HepG2 (cell line): ENCODE results near the gene METTL23. TPM values are rescaled to one million over a fixed set of nuclear protein-coding genes. Genes with fewer than 3 reads are reported as not detected.

Experiments used
- AHR ChIP-seq: IDR thresholded peaks from 2 replicates; pipeline ENCODE4 v1.6.1; 2018; ENCODE audit warnings: missing genetic modification reagents, missing compliant biosample characterization
- ATM ChIP-seq: fragments of 450-650 bp; IDR thresholded peaks from 2 replicates; pipeline ENCODE4 v1.7.1; 2017; ENCODE audit warnings: mild to moderate bottlenecking, borderline replicate concordance
- CHD2 ChIP-seq: IDR thresholded peaks from 2 replicates; pipeline ENCODE4 v1.6.1; 2011; ENCODE audit warnings: low read depth, low read length, improper control_type of control experiment
- FOXC1 ChIP-seq: sonication (generic); formaldehyde crosslinking; IDR thresholded peaks from 2 replicates; pipeline ENCODE4 v1.8.0; 2022; ENCODE audit warnings: mild to moderate bottlenecking, missing genetic modification reagents, borderline replicate concordance
- GABPB1 ChIP-seq: IDR thresholded peaks from 2 replicates; pipeline ENCODE4 v1.6.1; 2016; ENCODE audit warnings: mild to moderate bottlenecking, missing genetic modification reagents, moderate library complexity, missing compliant biosample characterization
- GATAD2A ChIP-seq: IDR thresholded peaks from 2 replicates; pipeline ENCODE4 v1.6.1; 2016
- HMGXB3 ChIP-seq: sonication (generic); formaldehyde crosslinking; IDR thresholded peaks from 2 replicates; pipeline ENCODE4 v1.4.0; 2020; ENCODE audit warnings: missing genetic modification reagents, borderline replicate concordance
- HNF1B ChIP-seq: sonication (generic); formaldehyde crosslinking; IDR thresholded peaks from 2 replicates; pipeline ENCODE4 v1.5.1; 2020; ENCODE audit warnings: mild to moderate bottlenecking, moderate library complexity, missing genetic modification reagents
- IRF1 ChIP-seq: sonication (generic); formaldehyde crosslinking; IDR thresholded peaks from 2 replicates; pipeline ENCODE4 v1.4.0; 2020; ENCODE audit warnings: low read depth, mild to moderate bottlenecking, missing genetic modification reagents
- MBNL3 ChIP-seq: fragments of 250-450 bp; sonication (Bioruptor Pico); conservative IDR thresholded peaks from 2 replicates; pipeline ENCODE4 v1.8.0; 2022; ENCODE audit warnings: mild to moderate bottlenecking, inconsistent platforms
- POLR2A ChIP-seq, 2 experiments: IDR thresholded peaks; 2 replicates each; pipeline ENCODE4 v1.6.1; 2011; ENCODE audit warnings: low read depth in 2 of 2, low read length in 2 of 2, mild to moderate bottlenecking in 1 of 2, moderate library complexity in 1 of 2; ENCODE audit not compliant: insufficient read depth in 1 of 2
- REXO4 ChIP-seq: sonication (generic); formaldehyde crosslinking; IDR thresholded peaks from 2 replicates; pipeline ENCODE4 v1.8.0; 2022; ENCODE audit warnings: missing genetic modification reagents, mild to moderate bottlenecking, borderline replicate concordance
- RFXANK ChIP-seq: IDR thresholded peaks from 2 replicates; pipeline ENCODE4 v1.6.1; 2016
- SIN3B ChIP-seq: fragments of 150-350 bp; IDR thresholded peaks from 2 replicates; pipeline ENCODE4 v1.6.1; 2014; ENCODE audit warnings: low read length
- THAP7 ChIP-seq: sonication (generic); formaldehyde crosslinking; IDR thresholded peaks from 2 replicates; pipeline ENCODE4 v1.8.1; 2023; ENCODE audit warnings: mild to moderate bottlenecking, missing genetic modification reagents
- ZFP36 ChIP-seq: fragments of 150-350 bp; IDR thresholded peaks from 2 replicates; pipeline ENCODE4 v1.6.1; 2018; ENCODE audit warnings: borderline replicate concordance, low read length, low read depth; ENCODE audit not compliant: partially characterized antibody
- ZNF3 ChIP-seq: IDR thresholded peaks from 2 replicates; pipeline ENCODE4 v1.7.0; 2017; ENCODE audit warnings: inconsistent platforms
- ZNF652 ChIP-seq: IDR thresholded peaks from 2 replicates; pipeline ENCODE4 v1.6.1; 2016; ENCODE audit warnings: low read depth, borderline replicate concordance
- ZNF883 ChIP-seq: sonication (generic); formaldehyde crosslinking; IDR thresholded peaks from 2 replicates; pipeline ENCODE4 v1.5.1; 2020; ENCODE audit warnings: mild to moderate bottlenecking, missing genetic modification reagents; ENCODE audit errors: not compliant biosample characterization
- ZSCAN25 ChIP-seq: sonication (generic); formaldehyde crosslinking; IDR thresholded peaks from 2 replicates; pipeline ENCODE4 v1.8.0; 2022; ENCODE audit warnings: mild to moderate bottlenecking, missing genetic modification reagents
- polyA plus RNA-seq, 8 experiments: library from polyadenylated mRNA; depleted of rRNA in 3 of 8; stranded (reverse) in 7 of 8; unstranded in 1 of 8; fragments of >200 nt; fragmentation: Illumina TruSeq in 4 of 8; extraction: Trizol in 4 of 8; gene quantifications; 2 replicates each; pipeline versions ENCODE4 v1.2.1 to v1.2.3, GENCODE V29; 2011 to 2016; ENCODE audit warnings: low read depth in 4 of 8, missing spikeins in 1 of 8, mixed read lengths in 1 of 8; ENCODE audit not compliant: insufficient read depth in 1 of 8
- total RNA-seq, 5 experiments: library from RNA; depleted of rRNA; stranded (reverse); fragments of >200 nt; fragmentation: Illumina TruSeq; extraction: Trizol; gene quantifications; 2 replicates each; pipeline ENCODE4 v1.2.3, GENCODE V29; 2016; ENCODE audit warnings: low read depth in 1 of 5
- TF ChIP-seq, protein P1 (sequence below): sonication (generic); formaldehyde crosslinking; IDR thresholded peaks from 2 replicates; pipeline ENCODE4 v1.5.1; 2020; ENCODE audit warnings: missing genetic modification reagents, mild to moderate bottlenecking, borderline replicate concordance

The METTL23 gene
- total and polyA plus RNA-seq, 2 of the 13 experiments (the other 11 are each of a cell fraction or from before 2014, with no cell fraction given), result 39.9 to 104 TPM

DNA sequence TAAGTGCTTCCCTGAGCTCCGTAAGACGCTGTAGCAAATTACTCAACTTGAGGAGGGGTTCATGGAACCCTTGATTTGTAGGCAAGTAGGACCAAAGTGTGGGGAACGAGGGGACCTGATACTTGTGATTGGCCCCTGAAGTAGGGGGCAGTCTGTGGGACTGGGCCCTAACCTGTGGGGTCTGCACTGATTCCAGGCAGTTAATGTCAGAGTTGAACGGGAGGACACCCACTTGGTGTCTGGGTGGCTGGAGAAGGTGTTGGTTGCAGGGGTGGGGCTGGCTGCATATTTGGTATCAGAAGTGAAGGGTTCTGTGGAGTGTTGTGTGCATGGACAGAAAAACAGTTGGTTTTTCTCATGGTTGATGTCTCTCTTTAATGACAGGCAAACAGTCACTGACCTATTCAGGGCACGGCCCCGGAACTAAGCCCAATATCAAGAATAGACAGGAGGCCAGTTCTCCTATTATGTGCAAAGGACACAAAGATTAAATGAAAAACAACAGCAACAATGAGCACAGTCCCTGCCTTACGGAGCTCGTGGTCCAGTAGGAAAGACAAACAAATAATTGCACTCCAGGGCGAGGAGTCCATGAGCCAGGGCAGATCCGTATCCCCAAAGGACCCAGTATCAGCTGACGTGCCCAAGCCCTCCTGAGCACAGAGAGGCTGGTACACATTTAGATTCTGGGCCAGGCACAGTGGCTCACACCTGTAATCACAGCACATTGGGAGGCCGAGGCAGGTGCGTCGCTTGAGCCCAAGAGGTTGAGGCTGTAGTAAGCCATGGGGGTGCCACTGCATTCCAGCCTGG, 35.1 kb upstream of the METTL23 start (continued):
- TF ChIP-seq HMGXB3 (CRISPR knock-in tag), result no peak
- TF ChIP-seq CHD2, result no peak
- no peak for TF ChIP-seq MBNL3
- TF ChIP-seq ZNF3 (CRISPR knock-in tag), result no peak
- TF ChIP-seq ATM, result no peak
- TF ChIP-seq FOXC1 (CRISPR knock-in tag), result no peak
- TF ChIP-seq HNF1B (CRISPR knock-in tag), result peak; percentile 83
- TF ChIP-seq, protein P1, sequence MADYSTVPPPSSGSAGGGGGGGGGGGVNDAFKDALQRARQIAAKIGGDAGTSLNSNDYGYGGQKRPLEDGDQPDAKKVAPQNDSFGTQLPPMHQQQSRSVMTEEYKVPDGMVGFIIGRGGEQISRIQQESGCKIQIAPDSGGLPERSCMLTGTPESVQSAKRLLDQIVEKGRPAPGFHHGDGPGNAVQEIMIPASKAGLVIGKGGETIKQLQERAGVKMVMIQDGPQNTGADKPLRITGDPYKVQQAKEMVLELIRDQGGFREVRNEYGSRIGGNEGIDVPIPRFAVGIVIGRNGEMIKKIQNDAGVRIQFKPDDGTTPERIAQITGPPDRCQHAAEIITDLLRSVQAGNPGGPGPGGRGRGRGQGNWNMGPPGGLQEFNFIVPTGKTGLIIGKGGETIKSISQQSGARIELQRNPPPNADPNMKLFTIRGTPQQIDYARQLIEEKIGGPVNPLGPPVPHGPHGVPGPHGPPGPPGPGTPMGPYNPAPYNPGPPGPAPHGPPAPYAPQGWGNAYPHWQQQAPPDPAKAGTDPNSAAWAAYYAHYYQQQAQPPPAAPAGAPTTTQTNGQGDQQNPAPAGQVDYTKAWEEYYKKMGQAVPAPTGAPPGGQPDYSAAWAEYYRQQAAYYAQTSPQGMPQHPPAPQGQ (CRISPR knock-in tag), result peak; percentile 26; the same call in 1 of the 2 replicates
- peak; percentile 17 for TF ChIP-seq ZNF883 (CRISPR knock-in tag)
- TF ChIP-seq SIN3B, result no peak
- TF ChIP-seq POLR2A (IDR thresholded peaks at IDR 0.05; ENCODE audit: insufficient read depth in 1 of 2, low read depth in 2 of 2, low read length in 2 of 2), result no peak
- TF ChIP-seq THAP7, result no peak; the same call in 1 of the 2 replicates
- TF ChIP-seq IRF1 (CRISPR knock-in tag), result no peak
- no peak for TF ChIP-seq ZNF652
- peak; percentile 76 for TF ChIP-seq GATAD2A (CRISPR knock-in tag)
- no peak for TF ChIP-seq RFXANK (CRISPR knock-in tag)
- peak; percentile 23; the same call in 1 of the 2 replicates for TF ChIP-seq GABPB1
- TF ChIP-seq REXO4 (CRISPR knock-in tag), result no peak
- peak; percentile 93 for TF ChIP-seq ZSCAN25 (CRISPR knock-in tag)
- TF ChIP-seq AHR (CRISPR knock-in tag), result no peak
- TF ChIP-seq ZFP36, result no peak
